MG63 (cell line): ENCODE measurements around the gene RNF169. TPM values are rescaled to one million over a fixed set of nuclear protein-coding genes. Genes with fewer than 3 reads are reported as not detected.

Experiments used
- DNase-seq: peaks from one replicate; pipeline ENCODE4 v3.0.0-alpha.2; 2020
- H3K27me3 ChIP-seq: fragments of 250-450 bp; sonication (Bioruptor Pico); 2 replicates; pipeline ENCODE4 v1.5.1; 2020; ENCODE audit warnings: mild to moderate bottlenecking, moderate library complexity
- H3K36me3 ChIP-seq: fragments of 250-450 bp; sonication (Bioruptor Pico); 2 replicates; pipeline ENCODE4 v1.5.1; 2020; ENCODE audit warnings: mild to moderate bottlenecking, moderate library complexity
- H3K4me3 ChIP-seq: fragments of 250-450 bp; sonication (Bioruptor Pico); 2 replicates; pipeline ENCODE4 v1.5.1; 2020; ENCODE audit warnings: mild to moderate bottlenecking, moderate library complexity
- H3K9me3 ChIP-seq: fragments of 250-450 bp; sonication (Bioruptor Pico); 2 replicates; pipeline ENCODE4 v1.5.1; 2020; ENCODE audit warnings: mild to moderate bottlenecking, moderate library complexity
- total RNA-seq: library from RNA; depleted of rRNA; stranded (reverse); fragments of >200 nt; shearing (Covaris generic); gene quantifications from 2 replicates; pipeline ENCODE4 v1.2.3, GENCODE V29; 2014; ENCODE audit warnings: low replicate concordance; rRNA removed

The RNF169 gene
- 11.2 and 11.8 TPM in 2 replicates for total RNA-seq

GRCh38 chr11:74748211-74749126 lies at the start of gene RNF169:
TSS of gene RNF169 (plus strand) at chr11:74748849. CDS start at chr11:74748881, 32 bp downstream.
- peak; percentile 94 for DNase-seq
- peaks cover 9% of the 10 kb centered on the region for H3K36me3 ChIP-seq
- no peaks in the 10 kb centered on the region for H3K27me3 ChIP-seq
- H3K9me3 ChIP-seq = no peaks in the 10 kb centered on the region
- peak within 1 kb of the TSS; percentile 77 for H3K4me3 ChIP-seq

- no peaks in the 10 kb centered on the region for H3K27me3 ChIP-seq
- H3K4me3 ChIP-seq = no peak overlapping the region
- no peak for DNase-seq
- H3K9me3 ChIP-seq = no peaks in the 10 kb centered on the region
- H3K36me3 ChIP-seq = no peaks in the 10 kb centered on the region
Measured at GRCh38 chr11:74699615-74700396, 48.8 kb upstream of the RNF169 start.

- DNase-seq = no peak
- Histone ChIP-seq H3K36me3 (no peaks in the 10 kb centered on the region), H3K4me3 (no peak overlapping the region), H3K9me3 (no peaks in the 10 kb centered on the region), H3K27me3 (no peaks in the 10 kb centered on the region)
Measured at GRCh38 chr11:74701351-74701750, 47.3 kb upstream of the RNF169 start.

GRCh38 chr11:74702383-74703007 lies 46.2 kb upstream of the RNF169 start:
- peak; percentile 57 for DNase-seq
- no peak overlapping the region for H3K4me3 ChIP-seq
- no peaks in the 10 kb centered on the region for H3K27me3 ChIP-seq
- H3K36me3 ChIP-seq = no peaks in the 10 kb centered on the region
- no peaks in the 10 kb centered on the region for H3K9me3 ChIP-seq

GRCh38 chr11:74703211-74703610 lies 45.4 kb upstream of the RNF169 start:
- no peak for DNase-seq
- Histone ChIP-seq H3K9me3 (no peaks in the 10 kb centered on the region), H3K4me3 (no peak overlapping the region), H3K36me3 (no peaks in the 10 kb centered on the region), H3K27me3 (no peaks in the 10 kb centered on the region)

GRCh38 chr11:74707182-74707581 lies 41.5 kb upstream of the RNF169 start:
- Histone ChIP-seq H3K4me3 (no peak overlapping the region), H3K36me3 (no peaks in the 10 kb centered on the region), H3K9me3 (no peaks in the 10 kb centered on the region), H3K27me3 (no peaks in the 10 kb centered on the region)
- no peak for DNase-seq

GRCh38 chr11:74707602-74708510 lies 40.8 kb upstream of the RNF169 start:
- Histone ChIP-seq H3K9me3 (no peaks in the 10 kb centered on the region), H3K4me3 (no peak overlapping the region), H3K27me3 (no peaks in the 10 kb centered on the region), H3K36me3 (no peaks in the 10 kb centered on the region)
- no peak for DNase-seq

GRCh38 chr11:74709175-74709574 lies 39.5 kb upstream of the RNF169 start:
- no peaks in the 10 kb centered on the region for H3K9me3 ChIP-seq
- H3K27me3 ChIP-seq = no peaks in the 10 kb centered on the region
- no peaks in the 10 kb centered on the region for H3K36me3 ChIP-seq
- no peak overlapping the region for H3K4me3 ChIP-seq
- no peak for DNase-seq

GRCh38 chr11:74710281-74710938 lies 38.2 kb upstream of the RNF169 start:
- no peaks in the 10 kb centered on the region for H3K36me3 ChIP-seq
- H3K4me3 ChIP-seq = no peak overlapping the region
- DNase-seq = no peak
- H3K9me3 ChIP-seq = no peaks in the 10 kb centered on the region
- no peaks in the 10 kb centered on the region for H3K27me3 ChIP-seq

- Histone ChIP-seq H3K9me3 (no peaks in the 10 kb centered on the region), H3K27me3 (no peaks in the 10 kb centered on the region), H3K36me3 (no peaks in the 10 kb centered on the region), H3K4me3 (no peak overlapping the region)
- no peak for DNase-seq
Measured at GRCh38 chr11:74713686-74714085, 35.0 kb upstream of the RNF169 start.

- no peaks in the 10 kb centered on the region for H3K36me3 ChIP-seq
- DNase-seq = no peak
- no peaks in the 10 kb centered on the region for H3K27me3 ChIP-seq
- H3K9me3 ChIP-seq = no peaks in the 10 kb centered on the region
- H3K4me3 ChIP-seq = no peak overlapping the region
Measured at GRCh38 chr11:74714904-74715303, 33.7 kb upstream of the RNF169 start.

GRCh38 chr11:74717221-74717969 lies 31.3 kb upstream of the RNF169 start:
- Histone ChIP-seq H3K36me3 (no peaks in the 10 kb centered on the region), H3K27me3 (no peaks in the 10 kb centered on the region), H3K9me3 (no peaks in the 10 kb centered on the region), H3K4me3 (no peak overlapping the region)
- DNase-seq = no peak

- Histone ChIP-seq H3K9me3 (no peaks in the 10 kb centered on the region), H3K4me3 (no peak overlapping the region), H3K36me3 (no peaks in the 10 kb centered on the region), H3K27me3 (no peaks in the 10 kb centered on the region)
- DNase-seq = no peak
Measured at GRCh38 chr11:74719011-74719410, 29.6 kb upstream of the RNF169 start.

- H3K9me3 ChIP-seq = no peaks in the 10 kb centered on the region
- no peak overlapping the region for H3K4me3 ChIP-seq
- DNase-seq = peak; percentile 82
- no peaks in the 10 kb centered on the region for H3K36me3 ChIP-seq
- H3K27me3 ChIP-seq = no peaks in the 10 kb centered on the region
Measured at GRCh38 chr11:74720596-74721478, 27.8 kb upstream of the RNF169 start.
